Mesendoderm (in vitro differentiated cells): ENCODE data around the gene SMIM10L2A. TPM values are rescaled to one million over a fixed set of nuclear protein-coding genes. Genes with fewer than 3 reads are reported as not detected.

Experiments used
- DNase-seq: peaks from one replicate; pipeline ENCODE4 v3.0.0; 2013
- H2AK5ac ChIP-seq: 2 replicates; pipeline ENCODE4 v1.6.1; 2013; ENCODE audit warnings: low read length, inconsistent platforms
- H2BK120ac ChIP-seq: 2 replicates; pipeline ENCODE4 v1.6.1; 2013; ENCODE audit warnings: low read depth, mild to moderate bottlenecking, low read length, moderate library complexity, mixed read lengths
- H2BK15ac ChIP-seq: replicated peaks from 2 replicates; pipeline ENCODE4 v1.6.1; 2013; ENCODE audit warnings: low read depth, mild to moderate bottlenecking, moderate library complexity
- H2BK5ac ChIP-seq: 2 replicates; pipeline ENCODE4 v1.6.1; 2013; ENCODE audit warnings: low read length, inconsistent platforms
- H3K18ac ChIP-seq: 2 replicates; pipeline ENCODE4 v1.6.1; 2013; ENCODE audit warnings: mild to moderate bottlenecking, low read length, mixed read lengths
- H3K23ac ChIP-seq: one replicate; pipeline ENCODE4 v1.6.1; 2013; ENCODE audit warnings: low read length
- H3K27ac ChIP-seq: 2 replicates; pipeline ENCODE4 v1.5.1; 2013; ENCODE audit warnings: low read depth, mild to moderate bottlenecking, inconsistent platforms, low read length, moderate library complexity
- H3K27me3 ChIP-seq: 2 replicates; pipeline ENCODE4 v1.6.1; 2013; ENCODE audit warnings: low read length, control low read depth, mild to moderate bottlenecking, inconsistent platforms; ENCODE audit not compliant: insufficient read depth, poor library complexity
- H3K36me3 ChIP-seq: 2 replicates; pipeline ENCODE4 v1.6.1; 2013; ENCODE audit warnings: low read length, inconsistent platforms; ENCODE audit not compliant: control insufficient read depth, insufficient read depth
- H3K4ac ChIP-seq: one replicate; pipeline ENCODE4 v1.6.1; 2013; ENCODE audit warnings: low read depth, mild to moderate bottlenecking, low read length, moderate library complexity
- H3K4me1 ChIP-seq: 2 replicates; pipeline ENCODE4 v1.6.1; 2013; ENCODE audit warnings: low read depth, low read length, inconsistent platforms; ENCODE audit not compliant: control insufficient read depth
- H3K4me2 ChIP-seq: 2 replicates; pipeline ENCODE4 v1.6.1; 2013; ENCODE audit warnings: low read length
- H3K4me3 ChIP-seq: 2 replicates; pipeline ENCODE4 v1.5.1; 2013; ENCODE audit warnings: mild to moderate bottlenecking, low read length
- H3K56ac ChIP-seq: one replicate; pipeline ENCODE4 v1.6.1; 2013; ENCODE audit warnings: low read length
- H3K79me1 ChIP-seq: 2 replicates; pipeline ENCODE4 v1.6.1; 2013; ENCODE audit warnings: low read length, inconsistent platforms
- H3K79me2 ChIP-seq: 2 replicates; pipeline ENCODE4 v1.6.1; 2013; ENCODE audit warnings: mild to moderate bottlenecking, low read length; ENCODE audit not compliant: control insufficient read depth, insufficient read depth
- H3K9ac ChIP-seq: 2 replicates; pipeline ENCODE4 v1.6.1; 2013; ENCODE audit warnings: low read length, inconsistent platforms
- H4K5ac ChIP-seq: one replicate; pipeline ENCODE4 v1.6.1; 2013; ENCODE audit warnings: low read length
- H4K8ac ChIP-seq: one replicate; pipeline ENCODE4 v1.6.1; 2013; ENCODE audit warnings: low read depth, mild to moderate bottlenecking, control low read depth, low read length, moderate library complexity
- WGBS: extraction: QIAGEN DNeasy Blood & Tissue Kit; methylation state at CpG from one replicate; pipeline ENCODE4 v1.1.7; 2013; ENCODE audit warnings: low lambda C conversion rate, missing lambda C conversion rate; ENCODE audit not compliant: insufficient coverage; ENCODE audit errors: extremely low coverage; 5-methylcytosine and 5-hydroxymethylcytosine counted together
- polyA plus RNA-seq, 2 experiments: library from polyadenylated mRNA; stranded (reverse); fragments of 200-250 nt; gene quantifications; one replicate each; pipeline ENCODE4 v1.2.3, GENCODE V29; 2013

Gene SMIM10L2A
- polyA plus RNA-seq (2013, experiment 1 of 2): 0.41 TPM
- polyA plus RNA-seq (2013, experiment 2 of 2): 0.41 TPM

- Histone ChIP-seq H3K4me1 (no peaks in the 10 kb centered on the region), H3K23ac (no peak within 1 kb of the TSS), H2BK120ac (no peak within 1 kb of the TSS), H3K79me1 (no peaks in the 10 kb centered on the region), H3K4me3 (no peak within 1 kb of the TSS), H3K18ac (no peak within 1 kb of the TSS), H3K4ac (no peak within 1 kb of the TSS), H2BK5ac (no peak within 1 kb of the TSS), H3K36me3 (no peaks in the 10 kb centered on the region), H2AK5ac (no peak within 1 kb of the TSS), H3K27ac (no peak within 1 kb of the TSS), H3K79me2 (no peaks in the 10 kb centered on the region), H3K4me2 (no peak within 1 kb of the TSS), H3K56ac (peak within 1 kb of the TSS; percentile 56), H3K27me3 (no peaks in the 10 kb centered on the region), H3K9ac (no peak within 1 kb of the TSS), H4K5ac (no peak within 1 kb of the TSS), H2BK15ac (no peak within 1 kb of the TSS), H4K8ac (no peak within 1 kb of the TSS)
- WGBS: no CpG with 5 or more reads among the region's 100 CpGs
- peak; percentile 19 for DNase-seq
Measured at GRCh38 chrX:135421932-135422809, at the start of gene SMIM10L2A. TSS of gene SMIM10L2A (plus strand) at chrX:135421944. CDS start at chrX:135422132, 188 bp downstream.

- Histone ChIP-seq H3K27ac (no peak overlapping the region), H3K23ac (no peak overlapping the region), H3K4me3 (no peak overlapping the region), H2BK15ac (no peak overlapping the region), H4K5ac (no peak overlapping the region), H3K79me2 (no peaks in the 10 kb centered on the region), H3K18ac (no peak overlapping the region), H3K4ac (no peak overlapping the region), H2BK120ac (no peak overlapping the region), H4K8ac (no peak overlapping the region), H2BK5ac (no peak overlapping the region), H3K56ac (no peak overlapping the region), H2AK5ac (no peak overlapping the region), H3K79me1 (no peaks in the 10 kb centered on the region), H3K4me1 (no peaks in the 10 kb centered on the region), H3K9ac (no peak overlapping the region), H3K36me3 (no peaks in the 10 kb centered on the region), H3K27me3 (no peaks in the 10 kb centered on the region), H3K4me2 (no peak overlapping the region)
- WGBS: no CpG with 5 or more reads among the region's 7 CpGs
- no peak for DNase-seq
Measured at GRCh38 chrX:135373357-135373756, 48.4 kb upstream of the SMIM10L2A start.

GRCh38 chrX:135382260-135382659 is 39.5 kb upstream of the SMIM10L2A start:
- H2BK15ac ChIP-seq: no peak overlapping the region
- H3K79me1 ChIP-seq: no peaks in the 10 kb centered on the region
- H3K4me3 ChIP-seq: no peak overlapping the region
- no peaks in the 10 kb centered on the region for H3K36me3 ChIP-seq
- DNase-seq: no peak
- no peaks in the 10 kb centered on the region for H3K27me3 ChIP-seq
- no CpG with 5 or more reads among the region's 1 CpG for WGBS
- H3K18ac ChIP-seq: no peak overlapping the region
- H2BK5ac ChIP-seq: no peak overlapping the region
- no peak overlapping the region for H4K5ac ChIP-seq
- H2BK120ac ChIP-seq: no peak overlapping the region
- H4K8ac ChIP-seq: no peak overlapping the region
- no peak overlapping the region for H3K4ac ChIP-seq
- H3K23ac ChIP-seq: no peak overlapping the region
- no peak overlapping the region for H2AK5ac ChIP-seq
- H3K27ac ChIP-seq: no peak overlapping the region
- no peaks in the 10 kb centered on the region for H3K4me1 ChIP-seq
- no peak overlapping the region for H3K9ac ChIP-seq
- H3K4me2 ChIP-seq: no peak overlapping the region
- H3K79me2 ChIP-seq: no peaks in the 10 kb centered on the region
- no peak overlapping the region for H3K56ac ChIP-seq

GRCh38 chrX:135383249-135383648 is 38.5 kb upstream of the SMIM10L2A start:
- no peak overlapping the region for H2BK120ac ChIP-seq
- DNase-seq: peak; percentile 11
- no peak overlapping the region for H3K23ac ChIP-seq
- no peak overlapping the region for H3K56ac ChIP-seq
- no peaks in the 10 kb centered on the region for H3K27me3 ChIP-seq
- H2AK5ac ChIP-seq: no peak overlapping the region
- no peaks in the 10 kb centered on the region for H3K36me3 ChIP-seq
- H4K5ac ChIP-seq: no peak overlapping the region
- H2BK5ac ChIP-seq: no peak overlapping the region
- H3K79me2 ChIP-seq: no peaks in the 10 kb centered on the region
- no peak overlapping the region for H3K4ac ChIP-seq
- no peak overlapping the region for H3K27ac ChIP-seq
- no peak overlapping the region for H3K9ac ChIP-seq
- no peak overlapping the region for H4K8ac ChIP-seq
- no peak overlapping the region for H3K4me2 ChIP-seq
- WGBS: no CpG with 5 or more reads among the region's 2 CpGs
- H3K18ac ChIP-seq: no peak overlapping the region
- H3K4me1 ChIP-seq: no peaks in the 10 kb centered on the region
- no peaks in the 10 kb centered on the region for H3K79me1 ChIP-seq
- H2BK15ac ChIP-seq: no peak overlapping the region
- H3K4me3 ChIP-seq: no peak overlapping the region

GRCh38 chrX:135384161-135384836 is 37.4 kb upstream of the SMIM10L2A start:
- Histone ChIP-seq H3K56ac (no peak overlapping the region), H3K9ac (no peak overlapping the region), H3K79me1 (no peaks in the 10 kb centered on the region), H3K79me2 (no peaks in the 10 kb centered on the region), H3K27ac (no peak overlapping the region), H2BK5ac (no peak overlapping the region), H4K5ac (no peak overlapping the region), H3K4me3 (no peak overlapping the region), H3K36me3 (no peaks in the 10 kb centered on the region), H3K4me1 (no peaks in the 10 kb centered on the region), H3K27me3 (no peaks in the 10 kb centered on the region), H3K4me2 (no peak overlapping the region), H4K8ac (no peak overlapping the region), H2AK5ac (no peak overlapping the region), H3K4ac (no peak overlapping the region), H2BK120ac (no peak overlapping the region), H3K23ac (no peak overlapping the region), H3K18ac (no peak overlapping the region), H2BK15ac (no peak overlapping the region)
- no CpG with 5 or more reads among the region's 6 CpGs for WGBS
- DNase-seq: peak; percentile 62
